GM19467 (cell line): ENCODE results near the gene OR52K2.
"Not testable (repeated sequence)": the region's sequence is repeated elsewhere in the genome, so short reads cannot be mapped to it uniquely, and the experiment has no call there.

ENCODE experiments used
- ATAC-seq: cut with Tn5 transposase; IDR thresholded peaks from one replicate; pipeline ENCODE4 v1.9.1; 2021; ENCODE audit warnings: mild to moderate bottlenecking, moderate library complexity; ENCODE audit not compliant: unreplicated experiment

Gene OR52K2

GRCh38 chr11:4448995-4449394, at the start of gene OR52K2:
Gene OR52K2, plus strand, starts transcription at chr11:4449295. Its CDS starts 45 bp downstream, at chr11:4449340.
- no peak for ATAC-seq

- not testable (repeated sequence) for ATAC-seq
Observed at GRCh38 chr11:4406206-4406605, 42.9 kb upstream of the OR52K2 start.

DNA sequence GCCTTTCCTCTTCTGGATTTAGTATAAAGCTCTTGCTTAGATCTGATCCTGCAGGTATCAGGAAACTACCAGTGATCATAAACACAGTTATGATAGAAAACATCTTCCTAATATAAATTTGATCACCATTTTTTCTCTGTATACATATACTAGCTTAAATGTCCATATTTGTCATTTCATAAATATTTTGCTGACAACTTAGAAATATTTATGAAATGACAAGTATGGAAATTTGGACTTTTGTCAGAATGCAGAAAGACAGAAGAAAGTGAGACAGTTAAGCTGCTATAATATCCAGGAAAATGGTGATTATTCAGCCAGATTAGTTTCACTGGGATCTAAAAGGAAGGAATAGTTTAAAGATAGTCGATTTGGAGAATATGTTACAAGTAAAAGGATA, 32.8 kb upstream of the OR52K2 start:
- ATAC-seq: no peak

- no peak for ATAC-seq
Observed at GRCh38 chr11:4416816-4417215, 32.3 kb upstream of the OR52K2 start.

- no peak for ATAC-seq
Observed at GRCh38 chr11:4418403-4418802, 30.7 kb upstream of the OR52K2 start.

DNA sequence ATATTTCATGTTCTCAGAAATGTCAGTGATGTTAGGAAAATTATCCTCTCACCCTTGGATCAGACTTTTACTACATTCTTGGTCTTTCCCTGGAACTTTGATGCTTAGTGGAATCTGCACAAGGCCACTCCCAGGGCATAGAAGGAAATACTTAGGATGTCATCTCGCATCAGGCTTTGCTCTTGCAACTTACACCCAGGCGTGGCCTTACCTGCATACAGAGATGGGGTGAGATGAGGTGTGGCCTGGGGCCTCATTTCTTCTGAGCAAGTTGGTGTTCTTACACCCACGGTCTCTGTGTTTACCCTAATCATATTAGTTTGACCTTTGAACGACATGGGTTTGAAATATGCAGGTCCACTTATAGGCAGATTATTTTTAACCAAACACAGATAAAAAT, 19.0 kb upstream of the OR52K2 start:
- ATAC-seq: no peak

DNA sequence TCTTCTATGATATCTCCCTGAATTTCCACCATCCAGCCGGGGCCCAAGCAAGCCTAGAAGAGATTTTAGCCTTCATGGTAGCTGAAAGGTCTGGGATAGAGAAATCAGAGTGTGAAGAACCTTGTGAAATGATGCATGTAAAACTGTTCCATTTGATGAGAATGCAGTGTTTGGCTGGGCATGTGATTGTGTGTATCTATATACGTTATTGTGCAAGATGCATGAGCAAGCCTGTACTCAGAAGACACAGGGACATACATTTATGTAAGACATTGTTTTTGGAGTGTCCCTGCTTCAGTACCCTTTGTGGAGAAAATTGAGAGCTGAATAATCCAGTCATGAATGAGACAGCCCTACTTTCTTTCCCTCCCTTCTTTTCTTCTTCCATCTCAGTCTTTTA, 15.2 kb upstream of the OR52K2 start:
- ATAC-seq: no peak

GRCh38 chr11:4436411-4436810, 12.7 kb upstream of the OR52K2 start:
- ATAC-seq: no peak

GRCh38 chr11:4441515-4441914, 7.6 kb upstream of the OR52K2 start:
- ATAC-seq: no peak

DNA sequence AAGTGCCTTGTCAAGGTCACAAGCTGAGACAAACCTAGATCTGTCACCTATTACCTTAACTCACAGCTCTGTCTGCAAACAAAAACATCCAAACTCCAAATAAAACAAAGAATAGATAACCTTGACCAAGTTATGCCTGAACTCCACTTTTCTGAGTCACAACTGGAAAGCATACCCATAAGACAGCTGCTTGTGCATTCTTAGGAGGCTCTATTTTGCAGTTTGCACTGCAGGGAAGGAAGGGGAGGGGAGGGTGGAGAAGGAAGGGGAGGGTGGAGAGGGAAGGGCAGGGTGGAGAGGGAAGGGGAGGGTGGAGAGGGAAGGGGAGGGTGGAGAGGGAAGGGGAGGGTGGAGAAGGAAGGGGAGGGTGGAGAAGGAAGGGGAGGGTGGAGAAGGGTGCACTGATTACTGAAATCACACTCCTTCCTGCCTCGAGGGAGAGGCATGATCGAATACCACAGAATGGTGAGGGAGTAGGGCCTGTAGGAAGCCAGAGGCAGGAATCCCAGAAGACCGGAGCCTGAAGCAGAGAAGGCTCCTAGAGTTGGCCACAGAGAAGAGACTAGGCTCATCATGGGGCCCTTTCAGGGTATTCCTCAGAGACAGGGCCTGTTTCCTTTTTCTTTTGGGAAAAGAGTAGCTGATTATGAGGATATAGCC, 5.7 kb upstream of the OR52K2 start:
- no peak for ATAC-seq

GRCh38 chr11:4453118-4453517, 4.0 kb downstream of the OR52K2 start:
- no peak for ATAC-seq

- no peak for ATAC-seq
Observed at GRCh38 chr11:4454021-4454420, 4.9 kb downstream of the OR52K2 start.

DNA sequence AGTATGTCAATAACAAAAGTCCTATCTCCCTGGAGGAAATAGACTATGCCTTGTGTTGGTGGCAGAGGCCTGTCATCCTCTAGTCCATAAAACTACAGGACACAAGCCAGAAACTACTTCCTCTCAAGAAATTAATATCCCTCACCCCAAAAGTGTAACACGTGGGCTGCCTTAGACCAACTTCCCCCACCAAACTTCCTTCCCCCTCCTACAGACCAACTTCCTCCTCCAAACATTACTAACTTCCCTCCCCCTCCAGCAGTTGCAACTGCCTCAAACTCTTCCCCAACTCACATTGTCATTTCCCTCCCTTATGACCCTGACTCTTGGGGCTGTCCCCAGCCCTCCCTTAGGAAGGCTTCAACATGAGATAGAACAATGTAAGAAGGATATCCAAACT, 6.3 kb downstream of the OR52K2 start:
- no peak for ATAC-seq

DNA sequence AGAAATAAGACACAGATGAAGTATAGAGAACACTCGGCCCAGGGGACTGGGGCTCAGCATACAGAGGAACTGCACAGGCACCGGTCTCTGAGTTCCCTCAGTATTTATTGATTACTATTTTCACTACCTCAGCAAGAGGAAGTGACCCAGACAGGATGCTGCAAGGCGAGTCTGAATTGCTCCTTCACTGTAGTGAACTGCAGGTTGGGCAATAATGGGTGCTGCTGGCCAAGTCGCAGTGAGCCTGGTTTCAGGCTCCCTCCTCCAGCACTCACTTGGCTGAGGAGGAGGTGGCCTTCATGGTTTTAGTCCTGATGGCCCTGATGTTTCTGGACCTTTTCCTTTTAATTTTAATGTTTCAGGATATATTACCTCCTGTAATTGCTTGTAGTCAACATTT, 10.4 kb downstream of the OR52K2 start:
- peak; percentile 93 for ATAC-seq

DNA sequence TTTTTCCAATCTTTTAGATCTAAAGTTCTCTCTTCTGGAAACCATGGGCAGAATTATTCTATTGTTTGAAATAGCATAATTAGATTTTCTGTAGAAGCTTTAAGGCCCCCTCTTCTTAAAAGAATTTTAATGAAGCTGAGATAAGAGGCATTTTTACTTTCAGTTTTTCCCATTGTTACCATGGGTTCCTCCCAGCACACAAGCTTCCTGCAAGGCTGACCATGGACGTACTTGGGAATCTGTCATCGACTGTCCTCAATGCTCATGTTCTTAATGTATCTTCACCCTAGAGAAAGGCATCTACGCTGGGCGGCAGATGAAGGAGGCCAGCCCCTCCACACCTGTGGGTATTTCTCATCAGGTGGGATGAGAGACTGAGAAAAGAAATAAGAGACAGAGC, 11.1 kb downstream of the OR52K2 start:
- ATAC-seq: no peak

GRCh38 chr11:4464216-4465159, 15.4 kb downstream of the OR52K2 start:
- ATAC-seq: no peak

DNA sequence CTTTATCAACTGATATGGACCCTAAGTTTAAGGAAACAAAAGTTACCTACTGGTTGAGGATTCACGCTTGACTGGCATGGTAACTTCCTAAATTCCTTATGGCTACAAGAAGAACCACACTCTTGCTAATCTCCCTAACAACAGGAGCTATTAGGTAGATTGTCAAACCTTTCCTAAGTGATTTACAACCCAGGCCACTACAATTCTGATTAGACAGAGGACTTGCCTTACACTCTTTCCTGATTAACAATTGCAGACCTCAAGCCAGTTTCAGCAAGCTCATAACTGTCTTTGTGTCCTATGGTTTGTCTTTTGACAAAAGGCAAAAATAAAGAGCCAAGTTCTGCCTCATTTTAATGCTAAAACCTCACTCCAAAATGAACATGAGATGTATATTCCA, 16.3 kb downstream of the OR52K2 start:
- no peak for ATAC-seq

DNA sequence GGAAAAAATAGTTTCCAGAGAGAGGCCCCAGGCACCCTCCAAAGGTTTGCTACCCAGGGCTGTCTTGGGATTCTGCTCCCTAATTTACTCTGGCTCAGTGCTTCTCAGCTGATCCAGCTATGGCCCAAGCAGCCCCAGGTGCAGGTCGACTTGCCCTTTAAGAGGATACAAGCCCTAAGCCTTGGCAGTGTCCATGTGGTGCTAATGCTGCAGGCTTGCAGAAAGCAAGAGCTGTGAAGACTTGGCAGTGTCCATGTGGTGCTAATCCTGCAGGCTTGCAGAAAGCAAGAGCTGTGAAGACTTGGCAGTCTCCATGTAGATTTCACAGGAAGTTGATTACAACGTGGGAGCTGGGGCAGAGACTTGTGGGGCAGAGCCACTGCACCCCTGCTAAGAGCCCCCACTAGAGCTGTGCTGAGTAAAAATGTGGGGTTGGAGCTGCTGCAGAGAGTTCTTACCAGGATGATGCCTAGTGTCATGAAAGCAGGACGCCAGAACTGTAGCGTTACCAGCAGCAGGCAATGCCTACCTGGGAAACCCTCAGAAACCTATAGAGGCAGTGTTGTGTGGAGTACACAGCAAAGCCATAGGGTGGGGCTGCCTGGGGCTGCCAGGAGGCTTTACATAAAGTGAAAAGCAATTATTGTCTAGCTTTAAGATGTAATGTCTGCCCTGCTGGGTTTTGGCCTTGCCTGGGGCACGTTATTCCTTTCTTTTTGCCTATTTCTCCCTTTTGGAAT, 17.2 kb downstream of the OR52K2 start:
- ATAC-seq: no peak

- no peak for ATAC-seq
Observed at GRCh38 chr11:4466871-4467442, 17.9 kb downstream of the OR52K2 start.

DNA sequence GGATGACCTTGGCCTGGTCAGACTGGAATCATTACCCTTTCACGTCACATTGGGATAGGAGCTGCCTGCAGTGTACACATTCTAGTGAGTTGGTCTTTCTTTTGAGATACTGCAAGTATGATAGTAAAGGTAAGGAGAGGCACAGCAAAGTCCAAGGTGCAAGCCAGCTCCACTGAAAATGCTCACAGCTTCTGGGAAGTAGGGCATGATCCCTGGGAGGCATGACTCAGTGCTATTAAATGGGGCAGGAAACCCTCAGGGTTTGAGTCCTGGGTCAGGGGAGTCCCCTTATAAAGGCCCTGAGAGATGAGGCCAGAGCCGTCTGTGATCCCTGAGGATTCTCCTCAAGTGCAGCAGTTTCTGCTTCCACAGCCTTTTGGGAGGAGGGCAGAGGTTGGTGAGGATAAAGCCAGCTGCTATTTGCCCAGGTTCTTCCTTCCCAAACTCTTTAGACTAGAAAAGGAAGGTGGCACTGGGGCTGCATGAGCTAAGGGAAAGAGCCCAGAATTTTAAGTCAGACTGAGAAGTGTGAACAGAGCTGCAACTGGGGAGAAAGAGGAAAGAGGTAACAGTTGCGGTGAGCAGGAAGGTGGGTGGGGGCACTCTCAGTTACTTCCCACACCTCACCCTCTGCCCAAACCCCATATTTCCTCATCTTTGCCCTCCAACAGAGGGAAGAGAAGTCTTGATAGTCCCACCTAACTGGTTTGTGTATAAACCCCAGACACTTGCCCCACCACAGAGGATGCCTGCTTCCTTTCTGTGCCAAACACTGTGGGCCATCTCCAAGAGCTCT, 18.9 kb downstream of the OR52K2 start:
- ATAC-seq: no peak
